Measurements from ENCODE around the gene TP53AIP1.

Gene TP53AIP1

GRCh38 chr11:128943428-128943976 is 831 bp upstream of the TP53AIP1 start:
- DNase-seq (ENCODE audit: low spot score) = no peak

GRCh38 chr11:128942272-128942612 is 429 bp downstream of the TP53AIP1 start:
- DNase-seq (ENCODE audit: low spot score) = no peak

GRCh38 chr11:128941573-128942271 is 949 bp downstream of the TP53AIP1 start:
- no peak for DNase-seq (ENCODE audit: low spot score)

- no peak for DNase-seq (ENCODE audit: low spot score)
These were observed 1.6 kb downstream of the TP53AIP1 start for GRCh38 chr11:128941110-128941509.

GRCh38 chr11:128940603-128941002 is 2.1 kb downstream of the TP53AIP1 start:
- DNase-seq (ENCODE audit: low spot score) = no peak

- no peak for DNase-seq (ENCODE audit: low spot score)
These were observed 2.5 kb downstream of the TP53AIP1 start for GRCh38 chr11:128940156-128940555.

- no peak for DNase-seq (ENCODE audit: low spot score)
These were observed 3.1 kb downstream of the TP53AIP1 start for GRCh38 chr11:128939591-128939990.

- DNase-seq (ENCODE audit: low spot score) = no peak
These were observed 4.3 kb downstream of the TP53AIP1 start for GRCh38 chr11:128938156-128938885.

GRCh38 chr11:128937480-128937879 is 5.2 kb downstream of the TP53AIP1 start:
- DNase-seq (ENCODE audit: low spot score) = no peak

GRCh38 chr11:128936606-128937251 is 5.9 kb downstream of the TP53AIP1 start:
- DNase-seq (ENCODE audit: low spot score) = no peak

GRCh38 chr11:128934926-128935325 is 7.7 kb downstream of the TP53AIP1 start:
- DNase-seq (ENCODE audit: low spot score) = no peak

GRCh38 chr11:128934351-128934750 is 8.3 kb downstream of the TP53AIP1 start:
- no peak for DNase-seq (ENCODE audit: low spot score)

GRCh38 chr11:128933481-128934178 is 9.0 kb downstream of the TP53AIP1 start:
- no peak for DNase-seq (ENCODE audit: low spot score)

- DNase-seq (ENCODE audit: low spot score) = no peak
These were observed 11.0 kb downstream of the TP53AIP1 start for GRCh38 chr11:128931668-128932067.

GRCh38 chr11:128931066-128931465 is 11.6 kb downstream of the TP53AIP1 start:
- DNase-seq (ENCODE audit: low spot score) = no peak

- DNase-seq (ENCODE audit: low spot score) = no peak
These were observed 12.7 kb downstream of the TP53AIP1 start for GRCh38 chr11:128929991-128930390.

GRCh38 chr11:128929468-128929867 is 13.2 kb downstream of the TP53AIP1 start:
- no peak for DNase-seq (ENCODE audit: low spot score)

- DNase-seq (ENCODE audit: low spot score) = no peak
These were observed 14.3 kb downstream of the TP53AIP1 start for GRCh38 chr11:128928400-128928799.

- DNase-seq (ENCODE audit: low spot score) = no peak
These were observed 14.9 kb downstream of the TP53AIP1 start for GRCh38 chr11:128927683-128928336.

- no peak for DNase-seq (ENCODE audit: low spot score)
These were observed 15.6 kb downstream of the TP53AIP1 start for GRCh38 chr11:128927108-128927461.

GRCh38 chr11:128926437-128927107 is 16.1 kb downstream of the TP53AIP1 start:
- DNase-seq (ENCODE audit: low spot score) = no peak
